Measurements from ENCODE around the gene ZNF74. TPM values are rescaled to one million over a fixed set of nuclear protein-coding genes. Genes with fewer than 3 reads are reported as not detected.

ZNF74 gene
- total and polyA plus RNA-seq, 2 experiments from 2014 or later: 15.6 to 17.9 TPM

DNA sequence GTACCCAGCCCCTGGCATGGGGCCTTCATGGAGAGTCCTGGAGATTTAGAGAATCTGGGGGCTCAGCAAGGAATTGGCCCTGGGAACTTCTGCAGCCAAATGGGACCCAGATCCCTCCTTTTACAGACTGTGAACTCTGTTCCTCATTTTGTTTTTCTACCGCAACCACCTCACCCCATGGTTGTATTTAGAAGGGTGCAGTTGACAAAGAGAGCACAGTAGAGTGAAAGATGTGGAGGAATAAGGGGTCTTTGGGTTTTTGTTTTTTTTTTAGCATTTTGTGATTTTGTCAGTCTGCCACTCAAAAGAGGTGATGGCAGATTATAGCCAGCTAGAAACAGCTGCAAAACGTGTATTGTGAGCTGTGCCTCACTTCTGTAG, 1.9 kb downstream of the ZNF74 start:
- Histone ChIP-seq H3K4me2 (peak overlapping the region; percentile 82), H3K27me3 (no peaks in the 10 kb centered on the region), H2AFZ (no peak overlapping the region), H3K36me3 (replicated peaks; ENCODE audit: insufficient read depth, low read depth) (no peaks in the 10 kb centered on the region), H3K27ac (no peak overlapping the region), H3K9me2 (replicated peaks; ENCODE audit: insufficient read depth) (no peaks in the 10 kb centered on the region), H3K4me3 (no peak overlapping the region), H3K79me2 (peaks cover 64% of the 10 kb centered on the region), H3K9me3 (ENCODE audit: low read depth) (no peaks in the 10 kb centered on the region), H4K20me1 (ENCODE audit: insufficient read depth, poor library complexity, severe bottlenecking) (peaks cover 6% of the 10 kb centered on the region), H3K4me1 (ENCODE audit: insufficient read depth) (peaks cover 28% of the 10 kb centered on the region)
- WGBS (ENCODE audit: low lambda C conversion rate, missing lambda C conversion rate): 58% methylated on average over 2 of the region's 2 CpGs
- TF ChIP-seq, protein P1, sequence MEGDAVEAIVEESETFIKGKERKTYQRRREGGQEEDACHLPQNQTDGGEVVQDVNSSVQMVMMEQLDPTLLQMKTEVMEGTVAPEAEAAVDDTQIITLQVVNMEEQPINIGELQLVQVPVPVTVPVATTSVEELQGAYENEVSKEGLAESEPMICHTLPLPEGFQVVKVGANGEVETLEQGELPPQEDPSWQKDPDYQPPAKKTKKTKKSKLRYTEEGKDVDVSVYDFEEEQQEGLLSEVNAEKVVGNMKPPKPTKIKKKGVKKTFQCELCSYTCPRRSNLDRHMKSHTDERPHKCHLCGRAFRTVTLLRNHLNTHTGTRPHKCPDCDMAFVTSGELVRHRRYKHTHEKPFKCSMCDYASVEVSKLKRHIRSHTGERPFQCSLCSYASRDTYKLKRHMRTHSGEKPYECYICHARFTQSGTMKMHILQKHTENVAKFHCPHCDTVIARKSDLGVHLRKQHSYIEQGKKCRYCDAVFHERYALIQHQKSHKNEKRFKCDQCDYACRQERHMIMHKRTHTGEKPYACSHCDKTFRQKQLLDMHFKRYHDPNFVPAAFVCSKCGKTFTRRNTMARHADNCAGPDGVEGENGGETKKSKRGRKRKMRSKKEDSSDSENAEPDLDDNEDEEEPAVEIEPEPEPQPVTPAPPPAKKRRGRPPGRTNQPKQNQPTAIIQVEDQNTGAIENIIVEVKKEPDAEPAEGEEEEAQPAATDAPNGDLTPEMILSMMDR (IDR thresholded peaks at IDR 0.05; ENCODE audit: poor library complexity): no peak
- TF ChIP-seq EZH2phosphoT487 (IDR thresholded peaks at IDR 0.05; ENCODE audit: low read depth, severe bottlenecking, unreplicated experiment) (no peak), EZH2 (IDR thresholded peaks at IDR 0.05; ENCODE audit: borderline replicate concordance) (no peak)
- no peak for DNase-seq (ENCODE audit: low spot score)

DNA sequence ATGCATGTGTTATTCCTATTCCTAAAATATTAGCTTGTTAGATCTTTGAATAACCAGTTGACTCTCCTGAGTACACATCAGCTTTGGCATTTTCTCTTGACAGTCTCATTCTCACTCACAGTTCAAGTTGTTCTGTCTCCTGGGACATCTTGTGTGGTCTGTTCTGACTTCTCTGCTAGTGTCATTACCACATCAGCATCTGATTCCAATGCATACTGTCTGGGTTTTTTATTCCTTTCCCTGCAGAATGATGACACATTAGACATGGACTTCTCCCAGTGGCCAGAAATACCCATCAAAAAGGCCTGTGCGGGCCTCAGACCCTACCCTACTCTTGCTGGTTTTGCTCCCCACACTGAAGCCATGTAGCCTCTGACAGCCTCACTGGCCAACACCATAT, 2.7 kb downstream of the ZNF74 start:
- Histone ChIP-seq H3K4me3 (no peak overlapping the region), H3K27me3 (no peaks in the 10 kb centered on the region), H3K4me1 (ENCODE audit: insufficient read depth) (peaks cover 28% of the 10 kb centered on the region), H3K9me2 (replicated peaks; ENCODE audit: insufficient read depth) (no peaks in the 10 kb centered on the region), H3K27ac (no peak overlapping the region), H3K79me2 (peaks cover 64% of the 10 kb centered on the region), H4K20me1 (ENCODE audit: insufficient read depth, poor library complexity, severe bottlenecking) (peaks cover 6% of the 10 kb centered on the region), H3K4me2 (peak overlapping the region; percentile 82), H2AFZ (no peak overlapping the region), H3K36me3 (replicated peaks; ENCODE audit: insufficient read depth, low read depth) (no peaks in the 10 kb centered on the region), H3K9me3 (ENCODE audit: low read depth) (no peaks in the 10 kb centered on the region)
- WGBS (ENCODE audit: low lambda C conversion rate, missing lambda C conversion rate): 85% methylated on average over 1 of the region's 1 CpG
- TF ChIP-seq EZH2phosphoT487 (IDR thresholded peaks at IDR 0.05; ENCODE audit: low read depth, severe bottlenecking, unreplicated experiment) (no peak), EZH2 (IDR thresholded peaks at IDR 0.05; ENCODE audit: borderline replicate concordance) (no peak)
- TF ChIP-seq, protein P1 (IDR thresholded peaks at IDR 0.05; ENCODE audit: poor library complexity): no peak
- no peak for DNase-seq (ENCODE audit: low spot score)

DNA sequence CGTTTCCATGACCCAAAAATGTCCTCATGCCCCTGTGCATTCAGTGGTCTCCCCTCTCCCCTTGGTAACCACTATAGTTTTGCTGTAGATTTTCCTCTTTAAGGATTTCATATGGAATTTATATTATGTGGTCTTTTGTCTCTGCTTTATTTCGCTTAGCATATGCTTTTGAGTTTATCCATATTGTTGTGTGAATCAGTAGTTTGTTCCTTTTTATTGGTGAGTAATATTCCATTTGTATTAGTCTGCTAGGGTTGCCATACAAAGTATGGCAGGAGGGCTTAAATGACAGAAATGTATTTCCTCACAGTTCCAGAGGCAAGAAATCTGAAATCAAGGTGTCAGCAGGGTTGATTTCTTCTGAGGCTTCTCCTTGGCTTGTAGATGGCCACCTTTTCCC, 3.5 kb downstream of the ZNF74 start:
- TF ChIP-seq EZH2 (IDR thresholded peaks at IDR 0.05; ENCODE audit: borderline replicate concordance) (no peak), EZH2phosphoT487 (IDR thresholded peaks at IDR 0.05; ENCODE audit: low read depth, severe bottlenecking, unreplicated experiment) (no peak)
- TF ChIP-seq, protein P1 (IDR thresholded peaks at IDR 0.05; ENCODE audit: poor library complexity): no peak
- H3K4me3 ChIP-seq: no peak overlapping the region

DNA sequence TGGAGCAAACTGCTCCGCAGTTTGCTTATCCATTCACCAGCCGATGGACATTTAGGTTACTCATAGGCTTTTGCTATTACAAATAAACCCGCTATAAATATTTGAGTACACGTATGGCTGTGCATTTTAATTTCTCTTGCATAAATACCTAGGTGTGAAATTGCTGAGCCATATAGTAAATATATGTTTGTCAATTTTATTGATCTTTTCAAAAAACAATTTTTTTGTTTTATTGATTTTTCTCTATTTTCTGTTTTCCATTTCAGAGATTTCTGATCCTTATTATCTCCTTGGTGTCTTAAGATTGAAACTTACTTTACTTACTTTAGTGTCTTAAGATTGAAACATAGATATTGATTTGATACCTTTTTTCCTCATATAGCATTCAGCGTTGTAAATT, 4.5 kb downstream of the ZNF74 start:
- H3K9me2 ChIP-seq (replicated peaks; ENCODE audit: insufficient read depth): no peaks in the 10 kb centered on the region
- peaks cover 64% of the 10 kb centered on the region for H3K79me2 ChIP-seq
- no peak overlapping the region for H3K4me3 ChIP-seq
- peaks cover 6% of the 10 kb centered on the region for H4K20me1 ChIP-seq (ENCODE audit: insufficient read depth, poor library complexity, severe bottlenecking)
- peaks cover 25% of the 10 kb centered on the region for H3K4me1 ChIP-seq (ENCODE audit: insufficient read depth)
- WGBS (ENCODE audit: low lambda C conversion rate, missing lambda C conversion rate): 96% methylated on average over 5 of the region's 5 CpGs
- H2AFZ ChIP-seq: no peak overlapping the region
- no peak for DNase-seq (ENCODE audit: low spot score)
- TF ChIP-seq, protein P1 (IDR thresholded peaks at IDR 0.05; ENCODE audit: poor library complexity): no peak
- no peak for TF ChIP-seq EZH2phosphoT487 (IDR thresholded peaks at IDR 0.05; ENCODE audit: low read depth, severe bottlenecking, unreplicated experiment)
- no peak for TF ChIP-seq EZH2 (IDR thresholded peaks at IDR 0.05; ENCODE audit: borderline replicate concordance)
- no peaks in the 10 kb centered on the region for H3K27me3 ChIP-seq
- no peak overlapping the region for H3K27ac ChIP-seq
- no peaks in the 10 kb centered on the region for H3K9me3 ChIP-seq (ENCODE audit: low read depth)
- H3K4me2 ChIP-seq: no peak overlapping the region
- no peaks in the 10 kb centered on the region for H3K36me3 ChIP-seq (replicated peaks; ENCODE audit: insufficient read depth, low read depth)

More for the DNA sequence above, 3.5 kb downstream of the ZNF74 start:
- no peaks in the 10 kb centered on the region for H3K27me3 ChIP-seq
- H4K20me1 ChIP-seq (ENCODE audit: insufficient read depth, poor library complexity, severe bottlenecking): peaks cover 6% of the 10 kb centered on the region
- H3K79me2 ChIP-seq: peaks cover 64% of the 10 kb centered on the region
- H3K9me3 ChIP-seq (ENCODE audit: low read depth): no peaks in the 10 kb centered on the region
- no peaks in the 10 kb centered on the region for H3K9me2 ChIP-seq (replicated peaks; ENCODE audit: insufficient read depth)
- peaks cover 28% of the 10 kb centered on the region for H3K4me1 ChIP-seq (ENCODE audit: insufficient read depth)
- no peak for DNase-seq (ENCODE audit: low spot score)
- WGBS (ENCODE audit: low lambda C conversion rate, missing lambda C conversion rate): 87% methylated on average over 2 of the region's 2 CpGs
- H2AFZ ChIP-seq: no peak overlapping the region
- H3K36me3 ChIP-seq (replicated peaks; ENCODE audit: insufficient read depth, low read depth): no peaks in the 10 kb centered on the region
- no peak overlapping the region for H3K4me2 ChIP-seq
- no peak overlapping the region for H3K27ac ChIP-seq
